Muscle of leg (tissue), 11 donors: ENCODE data around the gene SELENON. TPM values are rescaled to one million over a fixed set of nuclear protein-coding genes. Genes with fewer than 3 reads are reported as not detected.

Experiments used
- DNase-seq: peaks from one replicate; pipeline ENCODE4 v3.0.0; 2013
- H3K27ac ChIP-seq: one replicate; pipeline ENCODE4 v1.5.1; 2013; ENCODE audit warnings: mild to moderate bottlenecking, low read length, control low read depth
- H3K27me3 ChIP-seq: one replicate; pipeline ENCODE4 v1.6.1; 2013; ENCODE audit warnings: low read length; ENCODE audit not compliant: control insufficient read depth, insufficient read depth
- H3K36me3 ChIP-seq: one replicate; pipeline ENCODE4 v1.6.1; 2013; ENCODE audit warnings: low read length; ENCODE audit not compliant: control insufficient read depth, insufficient read depth
- H3K4me1 ChIP-seq: one replicate; pipeline ENCODE4 v1.6.1; 2013; ENCODE audit warnings: low read length; ENCODE audit not compliant: control insufficient read depth, insufficient read depth
- H3K4me3 ChIP-seq: one replicate; pipeline ENCODE4 v1.5.1; 2013; ENCODE audit warnings: low read length, control low read depth
- H3K9me3 ChIP-seq: replicated peaks from 2 replicates; pipeline ENCODE4 v1.6.1; 2013; ENCODE audit warnings: low read depth, low read length; ENCODE audit not compliant: control insufficient read depth
- WGBS: methylation state at CpG from one replicate; pipeline ENCODE4 v1.1.5; 2013; ENCODE audit warnings: missing lambda C conversion rate; ENCODE audit not compliant: insufficient coverage; 5-methylcytosine and 5-hydroxymethylcytosine counted together
- polyA plus RNA-seq, 8 donors: library from polyadenylated mRNA; unstranded; fragments of 120-200 nt; gene quantifications; one replicate each; pipeline versions ENCODE4 v1.2.1 to v1.2.3, GENCODE V29; 2013; ENCODE audit warnings: inconsistent platforms in 1 of 8, low replicate concordance in 1 of 8; ENCODE audit not compliant: insufficient read length in 8 of 8, insufficient read depth in 1 of 8
- total RNA-seq: library from RNA; stranded (reverse); fragments of 120-200 nt; gene quantifications from one replicate; pipeline ENCODE4 v1.2.4, GENCODE V29; 2013

The SELENON gene
- total and polyA plus RNA-seq, 9 donors, result 23.1 to 88.0 (median 64.9) TPM

- no peak for DNase-seq
- Histone ChIP-seq H3K4me1 (peaks cover 11% of the 10 kb centered on the region), H3K9me3 (no peaks in the 10 kb centered on the region), H3K27ac (no peak overlapping the region), H3K36me3 (no peaks in the 10 kb centered on the region), H3K4me3 (no peak overlapping the region), H3K27me3 (no peaks in the 10 kb centered on the region)
- WGBS, result 0% methylated on average over 1 of the region's 4 CpGs
These were observed 7.9 kb upstream of the SELENON start for GRCh38 chr1:25792115-25792514.

- Histone ChIP-seq H3K36me3 (no peaks in the 10 kb centered on the region), H3K27me3 (no peaks in the 10 kb centered on the region), H3K4me3 (no peak overlapping the region), H3K27ac (no peak overlapping the region), H3K4me1 (peaks cover 12% of the 10 kb centered on the region), H3K9me3 (no peaks in the 10 kb centered on the region)
- DNase-seq, result no peak
- WGBS, result 58% methylated on average over 5 of the region's 7 CpGs
These were observed 6.3 kb upstream of the SELENON start for GRCh38 chr1:25793585-25794170.

GRCh38 chr1:25794325-25794724, 5.7 kb upstream of the SELENON start:
- Histone ChIP-seq H3K27me3 (no peaks in the 10 kb centered on the region), H3K4me1 (peaks cover 16% of the 10 kb centered on the region), H3K27ac (no peak overlapping the region), H3K4me3 (no peak overlapping the region), H3K9me3 (no peaks in the 10 kb centered on the region), H3K36me3 (no peaks in the 10 kb centered on the region)
- 60% methylated on average over 8 of the region's 8 CpGs for WGBS
- no peak for DNase-seq

GRCh38 chr1:25795211-25795610, 4.8 kb upstream of the SELENON start:
- H3K4me3 ChIP-seq, result no peak overlapping the region
- H3K36me3 ChIP-seq, result no peaks in the 10 kb centered on the region
- no peak overlapping the region for H3K27ac ChIP-seq
- no peaks in the 10 kb centered on the region for H3K9me3 ChIP-seq
- WGBS, result 67% methylated on average over 1 of the region's 2 CpGs
- peaks cover 21% of the 10 kb centered on the region for H3K4me1 ChIP-seq
- DNase-seq, result no peak
- no peaks in the 10 kb centered on the region for H3K27me3 ChIP-seq

GRCh38 chr1:25795946-25796810, 3.8 kb upstream of the SELENON start:
- peaks cover 27% of the 10 kb centered on the region for H3K4me1 ChIP-seq
- H3K36me3 ChIP-seq, result no peaks in the 10 kb centered on the region
- 65% methylated on average over 20 of the region's 22 CpGs for WGBS
- DNase-seq, result no peak
- no peaks in the 10 kb centered on the region for H3K27me3 ChIP-seq
- H3K27ac ChIP-seq, result no peak overlapping the region
- no peaks in the 10 kb centered on the region for H3K9me3 ChIP-seq
- H3K4me3 ChIP-seq, result no peak overlapping the region

DNA sequence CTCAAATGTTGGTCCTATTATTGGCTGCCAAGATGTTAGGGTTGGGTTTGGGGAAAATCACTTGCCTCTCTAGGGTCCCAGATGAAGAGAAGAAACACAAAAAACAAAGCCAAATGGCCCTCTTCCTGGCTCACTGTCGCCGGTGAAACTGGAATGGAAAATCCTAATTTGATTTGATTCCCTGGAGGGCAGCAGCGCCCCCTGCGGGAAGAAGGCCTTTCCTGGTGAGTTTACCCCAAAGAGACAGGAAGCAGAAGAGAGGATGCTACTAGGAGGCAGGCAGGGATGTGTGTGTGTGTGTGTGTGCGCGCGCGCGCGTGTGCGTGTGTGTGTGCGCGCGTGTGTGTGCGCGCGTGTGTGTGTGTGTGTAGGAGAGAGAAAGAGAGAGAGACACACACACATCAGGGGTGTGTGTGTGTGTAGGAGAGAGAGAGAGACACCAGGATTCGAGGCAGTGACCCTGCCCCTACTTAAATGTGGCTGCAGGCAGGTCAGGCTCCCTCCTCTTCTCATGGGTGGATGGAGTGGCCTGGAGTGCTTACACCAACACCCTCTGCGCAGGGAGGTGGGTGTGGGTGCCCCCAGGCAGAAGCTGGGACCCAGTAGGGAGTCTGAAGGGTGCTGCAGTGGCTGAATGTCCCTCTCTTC, 3.1 kb upstream of the SELENON start:
- peaks cover 28% of the 10 kb centered on the region for H3K4me1 ChIP-seq
- H3K27ac ChIP-seq, result no peak overlapping the region
- no peaks in the 10 kb centered on the region for H3K36me3 ChIP-seq
- 8% methylated on average over 8 of the region's 19 CpGs for WGBS
- peak; percentile 78 for DNase-seq
- no peaks in the 10 kb centered on the region for H3K9me3 ChIP-seq
- no peaks in the 10 kb centered on the region for H3K27me3 ChIP-seq
- H3K4me3 ChIP-seq, result no peak overlapping the region

DNA sequence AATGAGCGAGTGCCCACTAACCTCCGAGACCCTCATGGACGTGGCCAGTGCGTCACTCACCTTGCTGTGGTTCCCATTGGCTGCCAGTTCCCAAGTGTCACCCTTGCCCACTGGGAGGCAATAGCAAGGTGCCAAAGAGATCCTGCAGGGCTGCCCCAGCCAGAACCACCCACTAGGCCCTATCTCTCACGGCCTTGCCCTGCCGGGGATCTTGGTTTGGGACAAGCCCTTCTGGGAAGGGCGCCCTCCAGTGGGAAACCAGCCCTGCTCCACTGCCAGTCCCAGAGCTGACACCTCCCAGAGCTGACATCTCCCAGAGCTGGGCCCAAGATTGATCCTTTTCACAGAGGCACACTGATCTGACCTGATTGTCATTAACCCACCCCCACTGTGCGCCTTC, 2.1 kb upstream of the SELENON start:
- H3K27me3 ChIP-seq, result no peaks in the 10 kb centered on the region
- peaks cover 28% of the 10 kb centered on the region for H3K4me1 ChIP-seq
- no peak overlapping the region for H3K4me3 ChIP-seq
- H3K9me3 ChIP-seq, result no peaks in the 10 kb centered on the region
- no peak for DNase-seq
- H3K36me3 ChIP-seq, result peaks cover 5% of the 10 kb centered on the region
- WGBS, result 76% methylated on average over 7 of the region's 8 CpGs
- H3K27ac ChIP-seq, result no peak overlapping the region

DNA sequence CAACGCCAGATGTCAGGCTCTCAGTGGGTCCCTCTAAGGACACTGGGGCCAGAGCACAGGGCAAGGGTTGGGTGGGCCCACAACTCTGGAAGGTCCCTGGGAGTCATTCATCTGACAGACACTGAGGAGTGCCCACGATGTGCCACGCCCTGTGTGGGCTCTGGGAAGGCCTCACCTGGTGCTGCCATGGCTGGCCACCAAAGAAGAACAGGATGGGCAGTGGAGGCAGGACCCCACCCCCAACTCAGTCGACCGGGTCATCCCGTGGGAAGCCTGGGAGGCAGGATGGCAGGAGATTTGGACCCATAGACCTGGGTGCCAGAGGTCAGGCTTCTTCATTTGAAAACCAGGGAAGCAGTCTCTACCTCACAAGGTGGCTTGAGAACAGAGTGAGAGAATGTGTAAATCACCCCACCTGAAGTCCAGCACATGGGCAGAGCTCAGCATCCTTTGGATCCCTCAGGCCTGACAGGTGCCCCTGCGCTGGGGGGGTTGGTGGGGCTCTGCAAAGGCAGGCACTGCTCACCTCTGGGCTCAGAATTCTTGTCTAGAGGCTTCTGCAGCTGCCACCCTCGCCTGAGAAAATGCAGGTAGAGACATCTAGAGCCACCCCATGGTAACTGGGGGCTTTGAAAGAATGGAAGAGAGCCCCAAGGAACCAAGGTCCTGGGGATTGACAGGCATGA, 1.2 kb upstream of the SELENON start:
- Histone ChIP-seq H3K9me3 (no peaks in the 10 kb centered on the region), H3K27me3 (no peaks in the 10 kb centered on the region), H3K4me3 (no peak overlapping the region), H3K4me1 (peaks cover 28% of the 10 kb centered on the region), H3K36me3 (peaks cover 6% of the 10 kb centered on the region), H3K27ac (peak overlapping the region; percentile 78)
- no peak for DNase-seq
- WGBS, result 83% methylated on average over 6 of the region's 8 CpGs

DNA sequence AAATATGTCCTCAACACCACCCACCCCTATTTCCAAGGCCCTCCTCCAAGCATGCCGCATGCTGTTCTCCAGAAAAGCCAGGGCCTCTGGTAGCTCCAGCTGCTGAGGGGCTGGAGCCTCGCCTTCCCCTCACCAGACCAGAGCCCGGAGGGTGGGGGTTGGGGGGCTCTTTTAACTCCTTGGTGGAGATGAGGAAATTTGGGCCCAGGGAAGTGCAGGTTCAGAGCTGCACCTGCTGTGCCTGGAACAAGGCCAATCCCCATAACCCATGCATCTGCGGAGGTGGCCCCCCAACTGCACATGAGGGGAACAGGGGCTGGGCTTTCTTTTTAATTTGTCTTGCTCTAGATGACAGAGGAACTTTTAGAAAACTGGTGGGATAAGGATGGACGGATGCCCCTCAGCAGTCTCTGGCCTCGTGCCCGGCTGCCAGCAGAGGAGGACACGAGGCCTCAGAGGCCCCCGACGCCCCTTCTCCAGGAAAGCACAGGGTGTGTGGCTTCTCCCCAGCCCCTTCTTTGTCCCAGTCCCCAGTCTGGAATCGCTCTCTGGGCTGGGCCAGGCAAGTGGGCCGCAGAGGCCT, 550 bp upstream of the SELENON start:
- no peak for DNase-seq
- Histone ChIP-seq H3K4me3 (peak overlapping the region; percentile 56), H3K9me3 (no peaks in the 10 kb centered on the region), H3K27ac (peak overlapping the region; percentile 78), H3K4me1 (peaks cover 27% of the 10 kb centered on the region), H3K27me3 (no peaks in the 10 kb centered on the region), H3K36me3 (peaks cover 6% of the 10 kb centered on the region)
- WGBS, result 0% methylated on average over 6 of the region's 12 CpGs
